DOHH2 (cell line): ENCODE measurements around the gene SOWAHD.

Source experiments
- H3F3A ChIP-seq: fragments of 200-600 bp; sonication (generic), shearing (Covaris generic); 2 replicates; pipeline ENCODE4 v1.6.0; 2016; ENCODE audit warnings: antibody characterized with exemption, mild to moderate bottlenecking; ENCODE audit not compliant: control insufficient read depth, insufficient read depth
- H3K27ac ChIP-seq: fragments of 200-600 bp; sonication (generic); 2 replicates; pipeline ENCODE4 v1.5.1; 2014; ENCODE audit warnings: low read depth, mild to moderate bottlenecking, low read length, moderate library complexity
- H3K27me3 ChIP-seq: fragments of 200-600 bp; sonication (generic); 2 replicates; pipeline ENCODE4 v1.6.1; 2014; ENCODE audit warnings: mild to moderate bottlenecking, low read length, mixed read lengths; ENCODE audit not compliant: control insufficient read depth
- H3K36me3 ChIP-seq: fragments of 200-600 bp; sonication (generic); 2 replicates; pipeline ENCODE4 v1.6.1; 2014; ENCODE audit warnings: mild to moderate bottlenecking, low read length, moderate library complexity, mixed read lengths; ENCODE audit not compliant: control insufficient read depth
- H3K4me1 ChIP-seq: fragments of 200-600 bp; sonication (generic); 2 replicates; pipeline ENCODE4 v1.6.1; 2014; ENCODE audit warnings: mild to moderate bottlenecking, low read length, mixed read lengths; ENCODE audit not compliant: control insufficient read depth
- H3K4me2 ChIP-seq: fragments of 200-600 bp; sonication (generic); 2 replicates; pipeline ENCODE4 v1.6.0; 2014; ENCODE audit warnings: mild to moderate bottlenecking, low read length, moderate library complexity
- H3K4me3 ChIP-seq: fragments of 200-600 bp; sonication (generic); 2 replicates; pipeline ENCODE4 v1.5.1; 2014; ENCODE audit warnings: mild to moderate bottlenecking, low read length, mixed read lengths
- H3K79me2 ChIP-seq: fragments of 200-600 bp; sonication (generic); 2 replicates; pipeline ENCODE4 v1.6.1; 2014; ENCODE audit warnings: mild to moderate bottlenecking, low read length, mixed read lengths; ENCODE audit not compliant: control insufficient read depth
- H3K9me2 ChIP-seq: fragments of 200-600 bp; sonication (generic); replicated peaks from 2 replicates; pipeline ENCODE4 v1.6.1; 2014; ENCODE audit warnings: mild to moderate bottlenecking, low read length, mixed read lengths; ENCODE audit not compliant: control insufficient read depth
- H3K9me3 ChIP-seq: fragments of 200-600 bp; sonication (generic); 2 replicates; pipeline ENCODE4 v1.6.1; 2014; ENCODE audit warnings: antibody characterized with exemption, low read length, mixed read lengths; ENCODE audit not compliant: control insufficient read depth, insufficient read depth
- H4K20me1 ChIP-seq: fragments of 200-600 bp; sonication (generic); 2 replicates; pipeline ENCODE4 v1.6.0; 2014; ENCODE audit warnings: low read depth, mild to moderate bottlenecking, antibody characterized with exemption, low read length, moderate library complexity; ENCODE audit not compliant: control insufficient read depth, insufficient read depth
- CTCF ChIP-seq: fragments of 200-600 bp; sonication (generic); IDR thresholded peaks from one replicate; pipeline ENCODE4 v1.5.1; 2014; ENCODE audit warnings: antibody characterized with exemption, mild to moderate bottlenecking, low read depth, low read length; ENCODE audit not compliant: poor library complexity, severe bottlenecking
- EZH2phosphoT487 ChIP-seq: fragments of 200-600 bp; sonication (generic); IDR thresholded peaks from 2 replicates; pipeline ENCODE4 v1.6.1; 2017; ENCODE audit warnings: borderline replicate concordance, mild to moderate bottlenecking, antibody characterized with exemption, low read length, moderate library complexity, mixed read lengths

The SOWAHD gene

GRCh38 chrX:119753639-119754257 is 4.6 kb upstream of the SOWAHD start:
- peak overlapping the region; percentile 95 for H3K4me2 ChIP-seq
- TF ChIP-seq CTCF = peak; percentile 56
- TF ChIP-seq EZH2phosphoT487 = no peak
- no peaks in the 10 kb centered on the region for H3K9me3 ChIP-seq
- no peaks in the 10 kb centered on the region for H4K20me1 ChIP-seq
- peaks cover 28% of the 10 kb centered on the region for H3F3A ChIP-seq
- no peaks in the 10 kb centered on the region for H3K36me3 ChIP-seq
- H3K9me2 ChIP-seq = no peaks in the 10 kb centered on the region
- H3K27ac ChIP-seq = peak overlapping the region; percentile 100
- no peaks in the 10 kb centered on the region for H3K27me3 ChIP-seq
- no peaks in the 10 kb centered on the region for H3K79me2 ChIP-seq
- H3K4me3 ChIP-seq = 0 out of 2 replicates have a peak overlapping the region, but pooled peaks have one; percentile 7
- peaks cover 48% of the 10 kb centered on the region for H3K4me1 ChIP-seq

- Histone ChIP-seq H3K4me3 (peak overlapping the region; percentile 78), H3K27ac (peak overlapping the region; percentile 100), H3K79me2 (no peaks in the 10 kb centered on the region), H3K9me3 (no peaks in the 10 kb centered on the region), H3K4me2 (peak overlapping the region; percentile 95), H4K20me1 (no peaks in the 10 kb centered on the region), H3F3A (peaks cover 31% of the 10 kb centered on the region), H3K4me1 (peaks cover 67% of the 10 kb centered on the region), H3K27me3 (no peaks in the 10 kb centered on the region), H3K36me3 (no peaks in the 10 kb centered on the region), H3K9me2 (no peaks in the 10 kb centered on the region)
- no peak for TF ChIP-seq EZH2phosphoT487
Measured at GRCh38 chrX:119755981-119756533, 2.3 kb upstream of the SOWAHD start.

GRCh38 chrX:119756926-119757635 is 1.3 kb upstream of the SOWAHD start:
- peak overlapping the region; percentile 100 for H3K27ac ChIP-seq
- H3K79me2 ChIP-seq = no peaks in the 10 kb centered on the region
- H3K36me3 ChIP-seq = no peaks in the 10 kb centered on the region
- H3K9me3 ChIP-seq = no peaks in the 10 kb centered on the region
- H3F3A ChIP-seq = peaks cover 31% of the 10 kb centered on the region
- peak overlapping the region; percentile 78 for H3K4me3 ChIP-seq
- no peaks in the 10 kb centered on the region for H4K20me1 ChIP-seq
- H3K4me1 ChIP-seq = peaks cover 67% of the 10 kb centered on the region
- peak overlapping the region; percentile 95 for H3K4me2 ChIP-seq
- no peaks in the 10 kb centered on the region for H3K27me3 ChIP-seq
- H3K9me2 ChIP-seq = no peaks in the 10 kb centered on the region
- no peak for TF ChIP-seq EZH2phosphoT487
- TF ChIP-seq CTCF = no peak

- peaks cover 68% of the 10 kb centered on the region for H3K4me1 ChIP-seq
- H3K27ac ChIP-seq = peak overlapping the region; percentile 100
- TF ChIP-seq CTCF = no peak
- no peak for TF ChIP-seq EZH2phosphoT487
- peak overlapping the region; percentile 95 for H3K4me2 ChIP-seq
- H3F3A ChIP-seq = peaks cover 31% of the 10 kb centered on the region
- H3K27me3 ChIP-seq = no peaks in the 10 kb centered on the region
- no peaks in the 10 kb centered on the region for H4K20me1 ChIP-seq
- H3K4me3 ChIP-seq = peak overlapping the region; percentile 78
- H3K36me3 ChIP-seq = no peaks in the 10 kb centered on the region
- no peaks in the 10 kb centered on the region for H3K9me2 ChIP-seq
- H3K9me3 ChIP-seq = no peaks in the 10 kb centered on the region
- H3K79me2 ChIP-seq = no peaks in the 10 kb centered on the region
Measured at GRCh38 chrX:119757646-119757978, 776 bp upstream of the SOWAHD start.
